Measurements from ENCODE around the gene MGA.

DNA sequence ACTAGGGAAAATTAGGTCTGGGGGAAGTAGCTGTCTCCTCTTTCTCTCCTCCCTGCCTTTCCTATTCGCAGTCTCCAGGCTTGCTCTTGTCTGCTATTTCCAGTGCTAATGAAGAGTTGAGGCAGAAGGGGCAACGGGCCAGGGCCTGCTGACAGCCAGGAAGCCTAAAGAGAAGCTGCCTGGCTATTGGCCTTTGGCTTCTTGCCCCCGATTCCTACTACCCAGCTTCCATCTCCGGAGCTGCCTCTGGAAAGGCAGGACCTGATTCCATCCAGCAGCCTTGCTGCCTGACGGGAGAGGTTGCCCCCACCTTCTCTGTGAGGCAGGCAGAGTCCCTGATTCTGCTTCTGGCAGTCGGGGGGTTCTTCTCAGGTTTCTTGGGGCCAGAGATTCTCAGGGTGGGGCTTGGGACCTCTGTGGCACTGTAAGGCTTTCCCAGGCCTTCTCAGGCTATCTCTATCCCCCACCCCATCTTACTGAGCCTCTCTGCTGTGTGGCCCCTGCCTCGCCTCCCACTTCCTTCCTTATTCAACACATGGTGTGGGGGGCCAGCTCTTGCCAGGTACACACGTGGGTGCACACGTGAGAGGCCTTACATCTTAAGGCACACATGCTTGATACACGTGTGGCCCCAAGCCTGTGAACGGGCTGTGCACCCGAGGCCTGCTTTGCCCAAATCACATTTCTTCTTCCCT lies 149.5 kb downstream of the MGA start:
- TF ChIP-seq, protein P1, sequence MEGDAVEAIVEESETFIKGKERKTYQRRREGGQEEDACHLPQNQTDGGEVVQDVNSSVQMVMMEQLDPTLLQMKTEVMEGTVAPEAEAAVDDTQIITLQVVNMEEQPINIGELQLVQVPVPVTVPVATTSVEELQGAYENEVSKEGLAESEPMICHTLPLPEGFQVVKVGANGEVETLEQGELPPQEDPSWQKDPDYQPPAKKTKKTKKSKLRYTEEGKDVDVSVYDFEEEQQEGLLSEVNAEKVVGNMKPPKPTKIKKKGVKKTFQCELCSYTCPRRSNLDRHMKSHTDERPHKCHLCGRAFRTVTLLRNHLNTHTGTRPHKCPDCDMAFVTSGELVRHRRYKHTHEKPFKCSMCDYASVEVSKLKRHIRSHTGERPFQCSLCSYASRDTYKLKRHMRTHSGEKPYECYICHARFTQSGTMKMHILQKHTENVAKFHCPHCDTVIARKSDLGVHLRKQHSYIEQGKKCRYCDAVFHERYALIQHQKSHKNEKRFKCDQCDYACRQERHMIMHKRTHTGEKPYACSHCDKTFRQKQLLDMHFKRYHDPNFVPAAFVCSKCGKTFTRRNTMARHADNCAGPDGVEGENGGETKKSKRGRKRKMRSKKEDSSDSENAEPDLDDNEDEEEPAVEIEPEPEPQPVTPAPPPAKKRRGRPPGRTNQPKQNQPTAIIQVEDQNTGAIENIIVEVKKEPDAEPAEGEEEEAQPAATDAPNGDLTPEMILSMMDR (IDR thresholded peaks at IDR 0.05), result no peak
- TF ChIP-seq POLR2A (IDR thresholded peaks at IDR 0.05), result no peak
- no peak for TF ChIP-seq EP300 (IDR thresholded peaks at IDR 0.05)

All from stomach (tissue), 4 donors.